Activated CD8-positive, alpha-beta memory T cell treated with anti-CD3 and anti-CD28 coated beads for 1 hour (primary cell): ENCODE measurements around the gene RAD23A.
A peak's percentile ranks its signal among the peaks of the same experiment; 100 is the strongest.
"Not testable (repeated sequence)": the region's sequence is repeated elsewhere in the genome, so short reads cannot be mapped to it uniquely, and the experiment has no call there.

Experiments used
- DNase-seq, 2 donors: peaks; one replicate each; pipeline ENCODE4 v3.0.0-alpha.2; 2020; ENCODE audit warnings: low read depth in 1 of 2; ENCODE audit errors: extremely low read depth in 1 of 2

Gene RAD23A

DNA sequence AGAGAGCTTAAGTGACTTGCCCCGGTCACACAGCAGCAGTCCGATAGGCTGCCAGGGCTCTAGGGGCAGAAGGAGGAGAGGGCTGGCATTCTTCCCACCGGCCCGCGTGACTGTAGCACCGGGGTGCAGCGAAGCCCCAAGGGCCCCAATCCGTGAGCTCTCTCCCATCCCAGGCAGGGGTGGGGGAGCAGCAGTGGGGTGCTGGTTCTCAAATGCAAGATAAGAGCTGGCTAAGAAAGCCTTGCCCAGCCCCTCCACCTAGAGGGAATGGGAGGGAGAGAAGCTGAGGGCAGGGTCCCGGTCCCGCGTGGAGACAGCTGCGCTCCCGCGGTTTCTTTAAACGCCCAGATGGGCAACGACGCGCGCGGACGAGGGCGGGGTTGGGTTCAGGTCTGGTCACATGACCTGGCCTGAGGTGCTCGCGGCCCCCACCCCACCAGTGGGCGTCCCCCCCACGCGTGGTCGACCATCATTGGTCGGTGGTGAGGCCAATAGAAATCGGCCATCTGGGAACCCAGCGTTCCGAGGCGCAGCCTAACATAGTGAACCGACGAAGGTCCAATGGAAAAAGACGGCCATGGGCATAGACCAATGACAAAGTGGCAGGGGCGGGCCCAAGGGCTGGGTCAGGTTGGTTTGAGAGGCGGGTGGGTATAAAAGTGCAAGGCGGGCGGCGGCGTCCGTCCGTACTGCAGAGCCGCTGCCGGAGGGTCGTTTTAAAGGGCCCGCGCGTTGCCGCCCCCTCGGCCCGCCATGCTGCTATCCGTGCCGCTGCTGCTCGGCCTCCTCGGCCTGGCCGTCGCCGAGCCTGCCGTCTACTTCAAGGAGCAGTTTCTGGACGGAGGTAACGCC, 7.5 kb upstream of the RAD23A start, which contains the start of gene CALR:
Gene CALR, plus strand, starts transcription at position 683 of the 852 bp plus-strand sequence. Its CDS starts 71 bp downstream, at position 754.
- peak; percentile 94 to 99 for DNase-seq

DNA sequence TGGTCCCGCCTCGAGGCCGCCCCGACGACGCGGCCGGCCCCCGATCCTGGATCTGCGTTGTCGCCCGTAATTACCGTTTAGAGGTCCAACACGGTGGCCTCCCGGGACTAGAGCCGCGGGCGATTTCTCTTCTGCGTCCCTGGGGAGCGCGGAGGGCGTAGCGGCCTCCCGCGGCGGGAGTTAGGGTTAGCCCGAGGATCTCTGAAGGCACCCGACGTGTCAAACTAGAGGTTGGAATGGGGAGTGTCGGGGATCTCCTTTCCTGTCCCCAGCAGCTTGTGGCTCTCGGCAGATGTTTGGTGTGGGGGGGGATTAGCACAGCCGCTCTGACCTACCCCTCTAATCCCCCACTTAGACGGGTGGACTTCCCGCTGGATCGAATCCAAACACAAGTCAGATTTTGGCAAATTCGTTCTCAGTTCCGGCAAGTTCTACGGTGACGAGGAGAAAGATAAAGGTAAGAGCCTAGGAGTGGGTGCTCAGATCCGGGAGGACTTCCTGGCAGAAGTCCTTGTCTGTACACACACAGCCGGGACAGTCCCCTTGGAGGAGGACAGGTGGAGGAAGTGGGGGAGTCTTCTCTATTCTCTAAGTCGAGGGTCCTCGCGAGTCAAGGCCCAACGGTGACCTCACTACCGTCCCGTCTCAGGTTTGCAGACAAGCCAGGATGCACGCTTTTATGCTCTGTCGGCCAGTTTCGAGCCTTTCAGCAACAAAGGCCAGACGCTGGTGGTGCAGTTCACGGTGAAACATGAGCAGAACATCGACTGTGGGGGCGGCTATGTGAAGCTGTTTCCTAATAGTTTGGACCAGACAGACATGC, 6.7 kb upstream of the RAD23A start:
- DNase-seq, result no peak

GRCh38 chr19:12939975-12940423, 5.7 kb upstream of the RAD23A start:
- DNase-seq, result no peak

GRCh38 chr19:12940897-12941296, 4.8 kb upstream of the RAD23A start:
- DNase-seq, result no peak

DNA sequence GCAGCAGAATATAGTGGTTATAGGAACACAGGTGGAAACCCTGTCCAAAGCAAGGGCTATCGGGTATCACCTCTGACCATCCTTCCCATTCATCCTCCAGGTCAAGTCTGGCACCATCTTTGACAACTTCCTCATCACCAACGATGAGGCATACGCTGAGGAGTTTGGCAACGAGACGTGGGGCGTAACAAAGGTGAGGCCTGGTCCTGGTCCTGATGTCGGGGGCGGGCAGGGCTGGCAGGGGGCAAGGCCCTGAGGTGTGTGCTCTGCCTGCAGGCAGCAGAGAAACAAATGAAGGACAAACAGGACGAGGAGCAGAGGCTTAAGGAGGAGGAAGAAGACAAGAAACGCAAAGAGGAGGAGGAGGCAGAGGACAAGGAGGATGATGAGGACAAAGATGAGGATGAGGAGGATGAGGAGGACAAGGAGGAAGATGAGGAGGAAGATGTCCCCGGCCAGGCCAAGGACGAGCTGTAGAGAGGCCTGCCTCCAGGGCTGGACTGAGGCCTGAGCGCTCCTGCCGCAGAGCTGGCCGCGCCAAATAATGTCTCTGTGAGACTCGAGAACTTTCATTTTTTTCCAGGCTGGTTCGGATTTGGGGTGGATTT, 2.1 kb upstream of the RAD23A start:
- no peak for DNase-seq

DNA sequence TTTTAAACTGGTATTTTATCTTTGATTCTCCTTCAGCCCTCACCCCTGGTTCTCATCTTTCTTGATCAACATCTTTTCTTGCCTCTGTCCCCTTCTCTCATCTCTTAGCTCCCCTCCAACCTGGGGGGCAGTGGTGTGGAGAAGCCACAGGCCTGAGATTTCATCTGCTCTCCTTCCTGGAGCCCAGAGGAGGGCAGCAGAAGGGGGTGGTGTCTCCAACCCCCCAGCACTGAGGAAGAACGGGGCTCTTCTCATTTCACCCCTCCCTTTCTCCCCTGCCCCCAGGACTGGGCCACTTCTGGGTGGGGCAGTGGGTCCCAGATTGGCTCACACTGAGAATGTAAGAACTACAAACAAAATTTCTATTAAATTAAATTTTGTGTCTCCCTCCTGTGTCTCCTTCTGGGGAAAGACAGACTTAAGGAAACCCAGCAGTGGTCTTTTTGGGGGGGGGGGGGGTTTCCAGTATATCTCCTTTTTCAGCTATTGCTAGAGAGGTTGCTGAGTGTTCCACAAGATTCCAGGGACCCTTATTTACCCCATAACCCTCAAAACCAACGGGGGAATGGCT, 1.5 kb upstream of the RAD23A start:
- no peak for DNase-seq

- DNase-seq, result peak in 1 of 2 donors; percentile 35
These were observed 545 bp downstream of the RAD23A start for GRCh38 chr19:12946092-12946721.

DNA sequence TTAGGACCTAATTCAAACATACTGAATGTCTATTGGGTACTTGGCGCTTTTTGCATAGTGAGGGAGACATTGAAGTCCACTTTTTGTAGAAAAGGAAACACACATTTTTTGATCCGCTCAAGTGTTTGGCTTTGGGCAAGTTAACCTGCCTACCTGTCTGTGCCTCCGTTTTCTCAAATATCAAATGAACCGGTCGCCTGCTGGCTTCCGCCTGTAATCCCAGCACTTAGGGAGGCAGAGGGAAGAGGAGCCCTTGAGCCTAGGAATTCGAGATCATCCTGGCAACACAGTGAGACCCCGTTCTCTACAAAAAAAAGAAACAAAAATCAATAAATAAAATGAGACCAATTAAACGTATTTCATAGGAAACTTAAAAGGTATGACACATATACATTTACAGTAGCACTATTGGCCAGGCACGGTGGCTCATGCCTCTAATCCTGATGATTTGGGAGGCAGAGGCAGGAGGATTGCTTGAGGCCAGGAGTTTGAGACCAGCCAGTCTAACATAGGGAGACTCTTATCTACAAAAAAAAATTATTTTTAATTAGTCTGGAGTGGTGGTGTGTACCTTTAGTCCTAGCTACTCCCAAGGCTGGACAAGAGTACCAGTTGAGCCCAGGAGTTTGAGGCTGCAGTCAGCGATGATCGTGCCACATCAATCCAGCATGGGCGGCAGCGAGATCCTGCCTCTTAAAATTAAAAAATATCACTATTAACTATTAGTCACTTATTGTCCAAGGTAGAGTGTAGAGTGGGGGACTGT, 1.3 kb downstream of the RAD23A start:
- DNase-seq, result no peak

- DNase-seq, result no peak
These were observed 2.3 kb downstream of the RAD23A start for GRCh38 chr19:12947702-12948611.

DNA sequence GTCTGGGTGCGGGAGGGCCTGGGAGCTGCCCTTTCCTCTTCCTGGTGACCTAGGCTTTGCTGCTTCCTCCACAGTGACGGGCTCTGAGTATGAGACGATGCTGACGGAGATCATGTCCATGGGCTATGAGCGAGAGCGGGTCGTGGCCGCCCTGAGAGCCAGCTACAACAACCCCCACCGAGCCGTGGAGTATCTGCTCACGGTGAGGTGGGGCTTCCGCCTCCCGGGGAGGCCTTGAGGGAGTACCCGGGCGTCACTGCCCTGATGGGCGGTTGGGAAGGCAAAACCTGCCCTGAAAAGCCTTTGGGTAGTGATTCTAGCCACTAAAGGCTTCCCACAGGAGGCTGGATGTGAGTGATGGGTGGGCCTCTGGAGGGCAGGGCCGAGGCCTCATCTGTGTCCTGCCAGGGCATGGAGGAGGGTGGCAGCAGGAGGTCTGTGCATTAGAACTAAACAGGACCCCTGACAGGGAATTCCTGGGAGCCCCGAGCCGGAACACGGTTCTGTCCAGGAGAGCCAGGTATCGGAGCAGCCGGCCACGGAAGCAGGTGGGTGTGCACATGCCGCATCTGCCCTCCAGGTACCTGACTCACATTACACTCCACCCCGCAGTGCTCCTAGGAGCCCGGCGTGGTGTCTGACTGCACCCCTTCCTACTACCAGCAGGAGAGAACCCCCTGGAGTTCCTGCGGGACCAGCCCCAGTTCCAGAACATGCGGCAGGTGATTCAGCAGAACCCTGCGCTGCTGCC, 3.1 kb downstream of the RAD23A start:
- DNase-seq, result no peak

DNA sequence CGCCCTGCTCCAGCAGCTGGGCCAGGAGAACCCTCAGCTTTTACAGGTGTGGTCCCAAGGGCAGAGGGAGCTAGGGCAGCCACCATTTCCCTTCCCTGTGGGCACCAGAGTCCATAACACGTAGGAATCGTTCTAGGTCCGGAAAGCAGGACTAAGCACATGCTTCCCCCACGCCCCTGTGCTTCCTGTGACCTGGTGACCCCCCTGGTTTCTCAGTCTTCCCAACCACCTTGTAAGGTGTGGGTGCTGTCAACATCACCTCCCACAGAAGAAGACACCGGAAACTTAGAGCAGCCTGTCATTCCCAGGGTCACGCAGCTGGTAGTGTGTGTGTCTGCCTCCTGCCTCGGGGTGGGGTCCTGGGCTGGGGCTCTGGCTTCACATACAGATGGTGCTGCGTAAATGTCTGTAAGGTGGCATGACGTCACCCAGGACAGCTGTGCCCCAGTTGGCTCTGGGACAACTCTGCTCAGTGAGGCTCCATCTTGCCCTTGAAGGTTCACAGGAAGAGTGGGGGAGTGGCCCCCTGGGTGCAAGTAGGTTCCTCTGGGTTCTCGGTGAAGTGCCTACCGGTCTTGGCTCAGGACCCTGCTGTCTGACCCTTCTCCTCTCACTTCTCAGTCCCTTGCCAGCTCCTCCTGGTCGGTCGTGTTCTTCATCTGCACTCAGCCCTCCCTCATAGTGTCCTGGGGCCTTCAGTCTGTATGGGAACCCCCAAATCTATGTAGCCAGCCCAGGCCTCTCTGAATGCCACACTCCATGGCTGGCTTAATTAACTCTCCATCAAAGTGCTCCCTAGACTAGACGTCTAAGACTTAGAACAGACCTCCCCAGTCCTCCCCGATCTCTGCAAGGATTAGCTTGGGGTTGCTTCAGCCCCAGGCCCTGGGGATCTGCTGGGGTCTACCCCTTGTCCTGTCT, 4.0 kb downstream of the RAD23A start:
- no peak for DNase-seq

GRCh38 chr19:12952050-12952449, 6.4 kb downstream of the RAD23A start:
- not testable (repeated sequence) for DNase-seq

- no peak for DNase-seq
These were observed 7.0 kb downstream of the RAD23A start for GRCh38 chr19:12952488-12953137.

DNA sequence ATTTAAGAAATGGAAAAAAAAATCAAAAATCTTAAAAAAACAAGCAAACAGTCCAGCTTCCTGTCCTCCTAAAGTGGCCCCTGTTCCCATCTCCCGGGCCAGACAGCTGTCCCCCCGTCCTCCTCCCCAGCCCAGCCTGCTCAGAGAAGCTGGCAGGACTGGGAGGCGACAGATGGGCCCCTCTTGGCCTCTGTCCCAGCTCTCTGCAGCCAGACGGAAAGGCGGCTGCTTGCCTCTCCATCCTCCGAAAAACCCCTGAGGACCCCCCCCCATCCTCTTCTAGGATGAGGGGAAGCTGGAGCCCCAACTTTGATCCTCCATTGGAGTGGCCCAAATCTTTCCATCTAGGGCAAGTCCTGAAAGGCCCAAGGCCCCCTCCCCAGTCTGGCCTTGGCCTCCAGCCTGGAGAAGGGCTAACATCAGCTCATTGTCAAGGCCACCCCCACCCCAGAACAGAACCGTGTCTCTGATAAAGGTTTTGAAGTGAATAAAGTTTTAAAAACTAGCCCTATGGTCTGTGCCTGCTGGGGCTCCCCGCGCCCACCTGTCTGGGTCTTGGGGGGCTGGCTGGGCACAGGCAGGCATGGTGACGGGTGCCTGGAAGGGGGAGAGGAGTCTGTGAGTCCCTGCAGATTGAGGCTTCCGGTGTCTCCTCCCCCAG, 7.6 kb downstream of the RAD23A start:
- DNase-seq, result no peak

DNA sequence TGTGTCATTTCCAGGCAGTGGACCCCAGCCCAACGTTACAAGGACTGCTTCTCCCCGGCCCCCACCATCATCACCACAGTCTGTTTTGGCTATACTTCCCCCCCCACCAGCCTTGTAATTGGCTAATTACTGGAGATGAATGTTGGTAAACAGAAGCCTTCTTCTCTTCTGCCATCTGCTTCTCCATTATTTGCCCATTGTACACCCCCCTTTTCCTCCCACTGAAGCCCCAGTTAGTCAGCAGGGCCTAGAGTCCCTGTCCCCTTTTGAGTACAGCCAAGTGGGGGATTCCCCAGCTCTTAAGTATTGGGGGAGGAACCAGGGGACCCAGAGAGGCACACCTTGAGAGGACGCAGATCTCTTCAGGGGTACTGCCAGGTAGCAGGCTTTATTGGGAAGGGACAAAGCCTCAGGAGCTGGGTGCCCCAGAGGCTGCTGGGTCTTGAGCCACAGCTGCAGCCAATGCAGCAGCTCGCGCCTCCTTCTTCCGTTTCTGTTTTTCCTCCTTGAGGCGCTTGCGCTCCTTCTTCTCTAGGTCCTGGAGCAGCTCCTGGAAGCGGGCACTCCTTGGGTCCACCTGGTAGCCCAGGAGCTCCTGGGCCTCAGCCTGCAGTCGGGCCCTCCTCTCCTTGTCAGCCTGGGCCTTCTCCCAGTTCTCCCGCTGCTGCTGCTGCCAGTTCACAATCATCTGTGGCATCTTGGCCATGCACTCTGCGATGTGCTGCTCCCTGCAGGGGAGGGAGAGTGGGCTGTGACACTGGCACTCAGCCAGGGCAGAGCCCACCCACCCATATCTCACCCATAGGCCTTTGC, 8.3 kb downstream of the RAD23A start:
- no peak for DNase-seq
